Stimulated activated CD8-positive, alpha-beta memory T cell treated with anti-CD3 and anti-CD28 coated beads, Interleukin-7, amount 100 ng/mL, for 1 hour (primary cell): ENCODE data around the gene SV2C.

Experiments used
- DNase-seq, 2 donors: peaks; one replicate each; pipeline ENCODE4 v3.0.0-alpha.2; 2020; ENCODE audit warnings: low read depth in 2 of 2

The SV2C gene

GRCh38 chr5:76379316-76379715 lies 296.1 kb downstream of the SV2C start:
- no peak for DNase-seq

GRCh38 chr5:76379855-76380254 lies 296.7 kb downstream of the SV2C start:
- DNase-seq = no peak

- DNase-seq = no peak
These were observed 297.3 kb downstream of the SV2C start for GRCh38 chr5:76380346-76381066.

GRCh38 chr5:76383126-76383832 lies 300.1 kb downstream of the SV2C start:
- DNase-seq = no peak

GRCh38 chr5:76384189-76384588 lies 301.0 kb downstream of the SV2C start:
- no peak for DNase-seq

GRCh38 chr5:76384705-76385104 lies 301.5 kb downstream of the SV2C start:
- no peak for DNase-seq

GRCh38 chr5:76385540-76385939 lies 302.4 kb downstream of the SV2C start:
- no peak for DNase-seq

- no peak for DNase-seq
These were observed 303.2 kb downstream of the SV2C start for GRCh38 chr5:76386360-76386759.

- no peak for DNase-seq
These were observed 305.1 kb downstream of the SV2C start for GRCh38 chr5:76388236-76388635.

GRCh38 chr5:76388791-76389512 lies 305.8 kb downstream of the SV2C start:
- DNase-seq = no peak

GRCh38 chr5:76389513-76390154 lies 306.5 kb downstream of the SV2C start:
- DNase-seq = no peak

GRCh38 chr5:76391014-76391413 lies 307.8 kb downstream of the SV2C start:
- DNase-seq = no peak

- no peak for DNase-seq
These were observed 310.0 kb downstream of the SV2C start for GRCh38 chr5:76393035-76393680.

GRCh38 chr5:76397200-76397599 lies 314.0 kb downstream of the SV2C start:
- no peak for DNase-seq

- DNase-seq = no peak
These were observed 316.1 kb downstream of the SV2C start for GRCh38 chr5:76399268-76399667.

GRCh38 chr5:76400466-76400865 lies 317.3 kb downstream of the SV2C start:
- no peak for DNase-seq

GRCh38 chr5:76401801-76402250 lies 318.6 kb downstream of the SV2C start:
- no peak for DNase-seq

- DNase-seq = peak; percentile 37 to 48
These were observed 319.2 kb downstream of the SV2C start for GRCh38 chr5:76402251-76402885.

GRCh38 chr5:76402886-76403765 lies 319.9 kb downstream of the SV2C start, which contains the start of gene IQGAP2:
Gene IQGAP2, plus strand, starts transcription at chr5:76403285. Its CDS starts 261 bp downstream, at chr5:76403546.
- DNase-seq = peak; percentile 62 to 65
